Coronary artery (tissue), 2 donors: ENCODE results near the gene MAGEB1.

Experiments used
- DNase-seq: peaks from one replicate; pipeline ENCODE4 v3.0.0-alpha.2; 2017; ENCODE audit warnings: low spot score
- H3K27ac ChIP-seq, 2 donors: fragments of 200-600 bp; sonication (generic); one replicate each; pipeline ENCODE4 v1.5.1; 2016 to 2019
- H3K4me3 ChIP-seq: fragments of 200-600 bp; sonication (generic); 2 replicates; pipeline ENCODE4 v1.5.1; 2016; ENCODE audit warnings: mild to moderate bottlenecking, moderate library complexity
- TF ChIP-seq, protein P1 (sequence below): fragments of 200-600 bp; sonication (generic); IDR thresholded peaks from one replicate; pipeline ENCODE4 v1.5.1; 2019; ENCODE audit warnings: antibody characterized with exemption

Gene MAGEB1, protein sequence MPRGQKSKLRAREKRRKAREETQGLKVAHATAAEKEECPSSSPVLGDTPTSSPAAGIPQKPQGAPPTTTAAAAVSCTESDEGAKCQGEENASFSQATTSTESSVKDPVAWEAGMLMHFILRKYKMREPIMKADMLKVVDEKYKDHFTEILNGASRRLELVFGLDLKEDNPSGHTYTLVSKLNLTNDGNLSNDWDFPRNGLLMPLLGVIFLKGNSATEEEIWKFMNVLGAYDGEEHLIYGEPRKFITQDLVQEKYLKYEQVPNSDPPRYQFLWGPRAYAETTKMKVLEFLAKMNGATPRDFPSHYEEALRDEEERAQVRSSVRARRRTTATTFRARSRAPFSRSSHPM

DNA sequence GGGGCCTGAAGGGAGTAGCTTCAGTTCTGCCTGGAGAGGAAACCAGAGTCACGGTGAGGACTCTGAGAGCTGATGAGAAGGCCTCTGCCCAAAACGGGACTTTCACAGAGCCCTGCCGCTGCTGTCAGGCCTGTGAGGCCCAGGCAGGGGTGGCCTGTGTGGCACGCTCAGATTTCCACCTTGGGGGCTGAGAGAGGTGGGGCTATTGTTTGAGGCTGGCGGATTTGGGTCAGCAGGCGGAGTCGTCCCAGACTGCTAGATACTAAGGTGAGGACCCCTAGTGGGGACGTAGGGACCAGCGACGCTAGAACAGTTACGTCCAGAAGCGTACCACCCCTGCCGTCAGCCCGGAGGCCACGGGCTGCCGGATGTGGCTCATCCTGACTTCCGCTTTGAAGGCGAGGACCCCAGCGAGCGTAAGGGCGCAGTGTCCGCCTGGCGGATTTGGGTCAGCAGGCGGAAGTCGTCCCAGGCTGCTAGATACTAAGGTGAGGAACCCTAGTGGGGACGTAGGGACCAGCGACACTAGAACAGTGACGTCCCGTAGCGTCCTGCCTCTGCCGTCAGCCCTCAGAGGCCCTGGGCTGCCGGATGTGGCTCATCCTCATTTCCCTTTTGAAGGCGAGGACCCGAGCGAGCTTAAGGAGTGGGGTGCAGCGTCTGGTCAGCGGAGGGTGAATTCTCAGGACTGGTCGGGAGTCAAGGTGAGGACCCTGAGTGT lies at the start of gene MAGEB1:
TSS of gene MAGEB1 (plus strand) at position 378 of the 721 bp plus-strand sequence. CDS start 3,348 bp downstream, outside the sequence.
- TF ChIP-seq, protein P1, sequence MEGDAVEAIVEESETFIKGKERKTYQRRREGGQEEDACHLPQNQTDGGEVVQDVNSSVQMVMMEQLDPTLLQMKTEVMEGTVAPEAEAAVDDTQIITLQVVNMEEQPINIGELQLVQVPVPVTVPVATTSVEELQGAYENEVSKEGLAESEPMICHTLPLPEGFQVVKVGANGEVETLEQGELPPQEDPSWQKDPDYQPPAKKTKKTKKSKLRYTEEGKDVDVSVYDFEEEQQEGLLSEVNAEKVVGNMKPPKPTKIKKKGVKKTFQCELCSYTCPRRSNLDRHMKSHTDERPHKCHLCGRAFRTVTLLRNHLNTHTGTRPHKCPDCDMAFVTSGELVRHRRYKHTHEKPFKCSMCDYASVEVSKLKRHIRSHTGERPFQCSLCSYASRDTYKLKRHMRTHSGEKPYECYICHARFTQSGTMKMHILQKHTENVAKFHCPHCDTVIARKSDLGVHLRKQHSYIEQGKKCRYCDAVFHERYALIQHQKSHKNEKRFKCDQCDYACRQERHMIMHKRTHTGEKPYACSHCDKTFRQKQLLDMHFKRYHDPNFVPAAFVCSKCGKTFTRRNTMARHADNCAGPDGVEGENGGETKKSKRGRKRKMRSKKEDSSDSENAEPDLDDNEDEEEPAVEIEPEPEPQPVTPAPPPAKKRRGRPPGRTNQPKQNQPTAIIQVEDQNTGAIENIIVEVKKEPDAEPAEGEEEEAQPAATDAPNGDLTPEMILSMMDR, result no peak
- H3K4me3 ChIP-seq, result no peak within 1 kb of the TSS
- no peak for DNase-seq
- no peak within 1 kb of the TSS for H3K27ac ChIP-seq

DNA sequence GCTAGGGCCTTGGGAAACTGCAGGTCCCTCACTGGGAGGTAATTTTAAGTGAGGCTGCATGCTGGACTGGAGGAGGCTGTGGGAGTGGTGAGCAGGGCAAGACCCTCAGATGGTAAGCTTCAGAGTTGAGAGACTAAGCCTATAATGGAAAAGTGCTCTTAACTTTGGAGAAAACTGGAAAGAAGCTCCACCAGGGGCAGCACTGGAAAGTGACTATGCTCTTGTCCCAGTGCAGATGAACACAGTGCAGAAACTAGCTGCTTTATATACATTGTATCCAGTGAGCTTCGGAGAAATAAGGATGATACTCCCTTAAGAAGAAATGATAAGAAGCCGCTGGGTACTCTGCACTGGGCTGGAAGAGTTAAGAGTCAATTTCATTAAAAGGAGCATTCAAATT lies 34.8 kb upstream of the MAGEB1 start:
- DNase-seq, result no peak
- TF ChIP-seq, protein P1, result no peak
- no peak overlapping the region for H3K4me3 ChIP-seq
- no peak overlapping the region for H3K27ac ChIP-seq

DNA sequence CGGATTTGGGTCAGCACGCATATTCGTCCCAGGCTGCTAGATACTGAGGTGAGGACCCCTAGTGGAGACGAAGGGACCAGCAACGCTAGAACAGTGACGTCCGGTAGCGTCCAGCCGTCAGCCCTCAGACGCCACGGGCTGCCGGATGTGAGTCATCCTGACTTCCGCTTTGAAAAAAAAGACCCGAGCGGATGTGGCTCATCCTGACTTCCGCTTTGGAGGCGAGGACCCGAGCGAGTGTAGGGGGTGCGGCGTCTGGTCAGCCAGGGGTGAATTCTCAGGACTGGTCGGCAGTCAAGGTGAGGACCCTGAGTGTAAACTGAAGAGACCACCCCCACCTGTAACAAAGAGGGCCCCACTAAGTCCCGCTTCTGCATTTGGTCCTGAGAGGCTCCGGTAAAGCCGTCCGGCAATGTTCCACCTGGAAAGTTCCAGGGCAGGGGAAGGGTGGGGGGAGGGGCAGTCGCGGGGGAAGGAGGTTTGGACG lies 31.5 kb upstream of the MAGEB1 start, which contains the start of gene MAGEB2:
TSS of gene MAGEB2 (plus strand) at position 207 of the 487 bp plus-strand sequence. CDS start 3,018 bp downstream, outside the sequence.
- no peak within 1 kb of the TSS for H3K27ac ChIP-seq
- H3K4me3 ChIP-seq, result no peak within 1 kb of the TSS
- DNase-seq, result no peak
- TF ChIP-seq, protein P1, result no peak

DNA sequence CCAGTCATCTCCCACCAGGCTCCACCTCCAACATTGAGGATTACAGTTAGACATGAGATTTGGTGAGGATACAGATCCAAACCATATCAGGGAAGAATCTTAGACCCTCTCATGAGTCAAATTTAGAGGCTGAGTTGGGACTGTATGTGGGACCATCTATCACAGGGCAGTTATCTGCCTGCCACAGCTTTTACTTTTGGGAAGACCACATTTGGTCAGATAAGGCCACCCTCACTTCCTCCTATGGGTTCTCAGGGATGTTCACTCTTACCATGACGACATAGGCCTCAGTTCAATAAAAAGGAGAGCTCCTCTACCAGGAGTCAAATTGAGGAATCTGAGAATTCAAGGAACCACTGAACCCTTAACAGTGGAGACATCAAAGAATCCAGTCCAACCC lies 29.5 kb upstream of the MAGEB1 start:
- TF ChIP-seq, protein P1, result no peak
- no peak for DNase-seq
- Histone ChIP-seq H3K4me3 (no peak overlapping the region), H3K27ac (no peak overlapping the region)

DNA sequence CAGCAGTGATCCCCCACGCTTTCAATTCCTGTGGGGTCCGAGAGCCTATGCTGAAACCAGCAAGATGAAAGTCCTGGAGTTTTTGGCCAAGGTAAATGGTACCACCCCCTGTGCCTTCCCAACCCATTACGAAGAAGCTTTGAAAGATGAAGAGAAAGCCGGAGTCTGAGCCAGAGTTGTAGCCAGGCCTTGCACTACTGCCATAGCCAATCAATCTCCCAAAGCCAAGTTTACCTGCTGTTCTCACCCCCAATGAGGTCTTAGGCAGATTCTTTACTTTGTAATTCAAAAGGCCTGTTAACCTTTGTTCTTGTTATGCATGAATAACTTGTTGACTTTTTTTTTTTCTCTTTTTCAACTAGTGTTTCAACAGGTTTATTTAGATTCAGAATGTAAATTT lies 27.6 kb upstream of the MAGEB1 start:
- DNase-seq, result no peak
- H3K4me3 ChIP-seq, result no peak overlapping the region
- no peak overlapping the region for H3K27ac ChIP-seq
- TF ChIP-seq, protein P1, result no peak

DNA sequence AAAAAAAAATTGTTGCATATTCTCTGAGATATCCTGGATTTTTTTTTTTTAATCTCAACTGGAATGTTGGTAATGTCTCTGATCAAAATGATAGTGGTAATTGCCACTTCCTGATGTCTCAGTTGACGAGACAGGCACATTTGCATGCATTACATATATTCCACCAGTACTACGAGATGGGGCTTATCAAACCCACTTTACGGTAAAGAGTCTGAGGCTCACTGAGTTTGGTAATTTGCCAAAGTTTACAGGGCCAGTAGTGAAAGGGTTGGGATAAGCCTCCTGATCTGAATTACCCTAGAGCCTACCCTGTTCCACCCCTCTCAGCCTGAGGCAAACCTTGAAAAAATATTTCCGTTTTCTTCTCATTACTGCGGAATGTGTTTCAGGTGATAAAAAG lies 26.3 kb upstream of the MAGEB1 start:
- no peak for DNase-seq
- H3K27ac ChIP-seq, result no peak overlapping the region
- TF ChIP-seq, protein P1, result no peak
- H3K4me3 ChIP-seq, result no peak overlapping the region
